Nephron progenitor cell (in vitro differentiated cells): ENCODE results near the gene SLC29A2.
"Not testable (repeated sequence)": the region's sequence is repeated elsewhere in the genome, so short reads cannot be mapped to it uniquely, and the experiment has no call there.

Experiments
- DNase-seq: peaks from one replicate; pipeline ENCODE4 v3.0.0; 2021
- H3K27ac Mint-ChIP-seq: 2 replicates; pipeline ENCODE4 v1.8.0; 2021; ENCODE audit warnings: mild to moderate bottlenecking, moderate library complexity, mixed read lengths
- H3K27me3 Mint-ChIP-seq: 2 replicates; pipeline ENCODE4 v1.8.0; 2021; ENCODE audit warnings: mild to moderate bottlenecking, low read depth, mixed read lengths; ENCODE audit not compliant: poor library complexity
- H3K36me3 Mint-ChIP-seq: 2 replicates; pipeline ENCODE4 v1.8.0; 2021; ENCODE audit warnings: low read depth, mixed read lengths
- H3K4me1 Mint-ChIP-seq: 2 replicates; pipeline ENCODE4 v1.8.0; 2021; ENCODE audit warnings: mixed read lengths
- H3K4me3 Mint-ChIP-seq: 2 replicates; pipeline ENCODE4 v1.8.0; 2021; ENCODE audit warnings: mild to moderate bottlenecking, moderate library complexity, mixed read lengths
- H3K9me3 Mint-ChIP-seq: 2 replicates; pipeline ENCODE4 v1.8.0; 2021; ENCODE audit warnings: mild to moderate bottlenecking, moderate library complexity, mixed read lengths
- TF ChIP-seq, protein P1 (sequence below): fragments of 200-600 bp; sonication (generic); IDR thresholded peaks from 2 replicates; pipeline ENCODE4 v1.5.0; 2021; ENCODE audit warnings: antibody characterized with exemption

SLC29A2 gene

DNA sequence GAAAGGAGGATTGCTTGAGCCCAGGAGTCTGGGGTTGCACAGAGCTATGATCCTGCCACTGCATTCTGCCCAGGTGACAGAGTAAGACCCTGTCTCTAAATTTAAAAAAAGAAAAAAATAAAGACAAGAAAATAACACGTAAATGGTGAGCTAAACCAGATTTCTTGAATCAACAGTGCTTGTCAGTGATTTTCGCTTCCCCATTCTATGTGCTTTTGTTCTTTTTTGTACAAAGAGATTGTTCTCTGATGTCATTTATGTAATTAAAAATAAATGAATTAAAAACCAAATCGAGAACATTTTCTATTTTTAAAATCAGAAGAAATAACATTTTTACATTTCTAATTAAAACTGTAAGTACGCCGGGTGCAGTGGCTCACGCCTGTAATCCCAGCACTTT lies 19.8 kb upstream of the SLC29A2 start:
- H3K36me3 Mint-ChIP-seq = no peaks in the 10 kb centered on the region
- H3K27ac Mint-ChIP-seq = no peak overlapping the region
- H3K9me3 Mint-ChIP-seq = peaks cover 8% of the 10 kb centered on the region
- no peak overlapping the region for H3K4me3 Mint-ChIP-seq
- DNase-seq = no peak
- TF ChIP-seq, protein P1, sequence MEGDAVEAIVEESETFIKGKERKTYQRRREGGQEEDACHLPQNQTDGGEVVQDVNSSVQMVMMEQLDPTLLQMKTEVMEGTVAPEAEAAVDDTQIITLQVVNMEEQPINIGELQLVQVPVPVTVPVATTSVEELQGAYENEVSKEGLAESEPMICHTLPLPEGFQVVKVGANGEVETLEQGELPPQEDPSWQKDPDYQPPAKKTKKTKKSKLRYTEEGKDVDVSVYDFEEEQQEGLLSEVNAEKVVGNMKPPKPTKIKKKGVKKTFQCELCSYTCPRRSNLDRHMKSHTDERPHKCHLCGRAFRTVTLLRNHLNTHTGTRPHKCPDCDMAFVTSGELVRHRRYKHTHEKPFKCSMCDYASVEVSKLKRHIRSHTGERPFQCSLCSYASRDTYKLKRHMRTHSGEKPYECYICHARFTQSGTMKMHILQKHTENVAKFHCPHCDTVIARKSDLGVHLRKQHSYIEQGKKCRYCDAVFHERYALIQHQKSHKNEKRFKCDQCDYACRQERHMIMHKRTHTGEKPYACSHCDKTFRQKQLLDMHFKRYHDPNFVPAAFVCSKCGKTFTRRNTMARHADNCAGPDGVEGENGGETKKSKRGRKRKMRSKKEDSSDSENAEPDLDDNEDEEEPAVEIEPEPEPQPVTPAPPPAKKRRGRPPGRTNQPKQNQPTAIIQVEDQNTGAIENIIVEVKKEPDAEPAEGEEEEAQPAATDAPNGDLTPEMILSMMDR = no peak
- peaks cover 19% of the 10 kb centered on the region for H3K27me3 Mint-ChIP-seq
- H3K4me1 Mint-ChIP-seq = peaks cover 4% of the 10 kb centered on the region

DNA sequence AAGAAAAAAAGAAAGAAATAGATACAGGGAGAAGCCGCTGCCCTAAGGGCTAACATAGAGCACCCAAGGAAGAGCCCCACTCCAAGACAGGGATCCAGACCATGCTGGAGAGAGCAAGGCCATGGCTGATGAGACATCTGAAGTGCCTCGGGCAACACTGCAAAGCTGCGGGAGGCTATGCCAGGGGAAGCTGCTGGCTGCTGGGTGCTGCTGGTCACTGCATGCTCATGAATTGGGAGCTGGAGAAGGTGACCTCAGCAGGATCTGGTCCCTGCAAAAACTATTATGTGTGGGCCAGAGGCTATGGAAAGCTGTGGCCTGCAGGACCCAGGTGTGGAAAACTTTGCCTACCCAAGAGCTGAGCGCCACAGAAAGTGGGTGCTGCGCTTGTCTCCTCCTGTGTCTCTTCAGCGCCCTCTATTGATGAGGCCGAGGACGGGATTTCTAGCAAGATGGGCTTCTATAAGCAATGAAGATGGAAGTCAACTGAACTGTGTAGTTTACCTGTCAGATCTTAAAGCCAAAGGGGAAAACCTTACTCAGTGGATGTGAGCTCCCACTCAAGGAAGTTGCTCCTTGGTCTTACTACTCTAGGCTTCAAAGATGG lies 17.3 kb upstream of the SLC29A2 start:
- H3K27ac Mint-ChIP-seq = no peak overlapping the region
- peaks cover 13% of the 10 kb centered on the region for H3K4me1 Mint-ChIP-seq
- no peak overlapping the region for H3K4me3 Mint-ChIP-seq
- H3K27me3 Mint-ChIP-seq = peaks cover 14% of the 10 kb centered on the region
- TF ChIP-seq, protein P1 = peak; percentile 72
- peak; percentile 68 for DNase-seq
- no peaks in the 10 kb centered on the region for H3K36me3 Mint-ChIP-seq
- H3K9me3 Mint-ChIP-seq = peaks cover under 1% of the 10 kb centered on the region

GRCh38 chr11:66386171-66387069 lies 14.9 kb upstream of the SLC29A2 start:
- H3K27ac Mint-ChIP-seq = no peak overlapping the region
- peaks cover 8% of the 10 kb centered on the region for H3K27me3 Mint-ChIP-seq
- H3K9me3 Mint-ChIP-seq = no peaks in the 10 kb centered on the region
- H3K4me3 Mint-ChIP-seq = peak overlapping the region; percentile 56
- peaks cover 13% of the 10 kb centered on the region for H3K4me1 Mint-ChIP-seq
- peak; percentile 95 for DNase-seq
- H3K36me3 Mint-ChIP-seq = no peaks in the 10 kb centered on the region
- TF ChIP-seq, protein P1 = peak; percentile 88

DNA sequence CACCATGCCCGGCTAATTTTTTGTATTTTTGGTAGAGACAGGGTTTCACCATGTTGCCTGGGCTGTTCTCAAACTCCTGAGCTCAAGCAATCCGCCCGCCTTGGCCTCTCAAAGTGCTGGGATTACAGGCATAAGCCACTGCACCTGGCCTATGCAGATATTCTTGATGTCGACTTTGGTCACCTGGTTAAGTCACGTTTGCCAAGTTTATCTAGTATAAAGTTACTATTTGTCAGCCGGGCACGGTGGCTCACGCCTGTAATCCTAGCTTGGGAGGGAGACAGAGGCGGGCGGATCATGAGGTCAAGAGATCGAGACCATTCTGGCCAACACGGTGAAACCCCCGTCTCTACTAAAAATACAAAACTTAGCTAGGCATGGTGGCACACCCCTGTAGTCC lies 12.8 kb upstream of the SLC29A2 start:
- not testable (repeated sequence) for DNase-seq, H3K27me3 Mint-ChIP-seq, H3K27ac Mint-ChIP-seq, H3K36me3 Mint-ChIP-seq, H3K4me3 Mint-ChIP-seq, H3K9me3 Mint-ChIP-seq
- peaks cover 20% of the 10 kb centered on the region for H3K4me1 Mint-ChIP-seq

- not testable (repeated sequence) for H3K27ac Mint-ChIP-seq, H3K9me3 Mint-ChIP-seq, H3K4me3 Mint-ChIP-seq, DNase-seq, H3K36me3 Mint-ChIP-seq, H3K27me3 Mint-ChIP-seq
- H3K4me1 Mint-ChIP-seq = peaks cover 11% of the 10 kb centered on the region
Observed at GRCh38 chr11:66380264-66380663, 8.7 kb upstream of the SLC29A2 start.

DNA sequence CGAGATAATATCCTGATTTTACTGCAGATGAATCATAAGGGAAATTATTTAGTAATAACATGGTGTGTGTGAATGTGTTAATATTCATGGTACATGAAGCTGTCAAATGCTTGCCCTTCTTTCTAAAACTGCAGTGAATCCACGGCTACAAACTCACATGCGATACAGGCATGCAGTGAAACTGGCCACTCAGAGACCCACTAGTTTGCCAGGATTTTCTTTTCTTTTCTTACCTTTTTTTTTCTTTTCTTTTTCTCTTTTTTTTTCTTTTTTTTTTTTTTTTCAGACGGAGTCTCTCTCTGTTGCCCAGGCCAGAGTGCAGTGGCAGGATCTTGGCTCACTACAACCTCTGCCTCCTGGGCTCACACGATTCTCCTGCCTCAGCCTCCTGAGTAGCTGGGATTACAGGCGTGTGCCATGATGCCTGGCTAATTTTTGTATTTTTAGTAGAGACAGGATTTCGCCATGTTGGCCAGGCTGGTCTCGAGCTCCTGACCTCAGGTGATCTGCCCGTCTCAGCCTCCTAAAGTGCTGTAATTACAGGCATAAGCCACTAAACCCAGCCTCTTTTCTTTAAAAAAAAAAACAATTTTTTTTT lies 2.2 kb upstream of the SLC29A2 start:
- H3K4me1 Mint-ChIP-seq = peaks cover 36% of the 10 kb centered on the region
- H3K9me3 Mint-ChIP-seq, H3K36me3 Mint-ChIP-seq, DNase-seq: not testable (repeated sequence)
- H3K27ac Mint-ChIP-seq = peak overlapping the region; percentile 39
- peak overlapping the region; percentile 45 for H3K4me3 Mint-ChIP-seq
- H3K27me3 Mint-ChIP-seq = peaks cover 13% of the 10 kb centered on the region

- TF ChIP-seq, protein P1 = no peak
- H3K4me1 Mint-ChIP-seq = peaks cover 41% of the 10 kb centered on the region
Observed at GRCh38 chr11:66373265-66373664, 1.7 kb upstream of the SLC29A2 start.

More at GRCh38 chr11:66373265-66373664, 1.7 kb upstream of the SLC29A2 start:
- peak overlapping the region; percentile 33 for H3K27ac Mint-ChIP-seq
- H3K27me3 Mint-ChIP-seq = peaks cover 13% of the 10 kb centered on the region
- no peak for DNase-seq
- H3K4me3 Mint-ChIP-seq = peak overlapping the region; percentile 87
- H3K9me3 Mint-ChIP-seq = no peaks in the 10 kb centered on the region
- H3K36me3 Mint-ChIP-seq = peaks cover 12% of the 10 kb centered on the region
